NCI-H187 (cell line): ENCODE measurements around the gene SEMA3D.
A peak's percentile ranks its signal among the peaks of the same experiment; 100 is the strongest.

Experiments used
- DNase-seq, 2 experiments: peaks; one replicate each; lab custom pipeline; 2025; lab: John Stamatoyannopoulos, UW

The SEMA3D gene

DNA sequence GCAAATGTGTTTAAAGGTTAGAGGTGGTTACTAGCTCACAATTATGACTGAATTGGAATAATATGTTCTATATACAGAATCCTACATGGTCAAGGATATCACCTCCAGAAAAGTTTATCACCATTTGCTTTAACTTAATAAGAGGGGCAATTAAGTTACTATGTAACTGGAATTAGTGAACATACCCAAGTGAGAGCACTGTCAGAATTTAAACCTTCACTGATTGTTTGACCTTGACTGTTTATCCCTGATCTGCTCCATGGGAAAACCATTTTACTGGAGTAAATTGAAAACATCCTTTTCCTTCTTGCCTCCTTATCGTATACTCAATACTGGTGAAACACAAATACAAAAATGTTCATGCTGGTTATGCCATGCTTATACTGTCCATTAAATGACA, 107.4 kb downstream of the SEMA3D start:
- no peak for DNase-seq

DNA sequence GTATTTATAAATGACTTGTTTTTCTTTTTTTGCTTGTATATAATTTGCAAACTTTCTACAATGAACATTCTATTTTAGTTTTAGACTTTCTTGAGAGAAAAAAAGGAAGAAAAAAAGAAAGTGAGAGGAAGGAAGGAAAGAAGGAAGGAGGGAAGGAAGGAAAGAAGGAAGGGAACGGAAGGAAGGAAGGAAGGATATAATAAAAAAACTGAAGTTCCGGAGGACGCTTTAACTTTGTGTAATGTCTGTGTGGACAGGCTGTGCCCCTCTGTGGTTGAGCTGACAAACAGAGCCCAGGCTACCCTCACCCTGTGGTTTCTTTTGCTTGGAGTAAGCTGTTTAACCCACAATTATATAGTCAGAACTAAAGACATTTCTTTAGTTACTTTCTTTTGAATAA, 108.7 kb downstream of the SEMA3D start:
- DNase-seq = no peak

DNA sequence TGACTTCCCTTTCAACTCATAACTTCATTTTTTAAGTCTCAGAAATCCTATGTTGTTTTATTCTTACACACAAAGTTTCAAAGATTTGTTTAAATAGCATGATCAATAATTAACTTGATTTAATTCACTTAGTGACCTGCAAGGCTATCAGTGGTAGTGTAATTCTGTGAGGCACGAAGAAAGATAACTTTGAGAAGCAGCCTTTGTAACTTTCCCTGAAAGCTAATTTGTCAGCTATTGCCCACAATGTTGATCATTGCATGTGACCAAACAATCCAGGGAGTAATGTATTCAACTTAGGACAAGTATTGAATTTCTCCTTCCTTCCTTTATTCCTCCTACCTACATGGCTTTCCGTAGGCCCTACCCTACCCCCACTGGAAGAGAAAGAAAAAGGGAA, 111.0 kb downstream of the SEMA3D start:
- DNase-seq = no peak

DNA sequence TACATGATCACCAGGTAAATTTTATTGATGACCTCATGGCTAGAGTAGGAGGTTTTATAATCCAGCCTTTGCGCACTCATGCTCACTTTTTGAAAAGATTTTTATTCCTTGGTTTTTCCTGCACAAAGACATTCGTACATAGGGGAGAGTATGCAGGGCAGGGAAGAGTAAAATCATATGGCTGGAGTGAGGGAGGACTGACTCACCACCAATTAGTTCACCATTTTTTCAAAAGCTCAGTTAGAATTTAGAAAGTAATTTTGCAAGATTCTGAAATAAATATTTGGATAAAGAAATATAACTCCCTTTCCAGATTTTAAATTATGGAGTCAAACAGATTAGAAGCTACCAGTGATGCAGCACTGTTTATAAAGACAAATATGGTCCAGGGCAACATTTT, 111.9 kb downstream of the SEMA3D start:
- no peak for DNase-seq

DNA sequence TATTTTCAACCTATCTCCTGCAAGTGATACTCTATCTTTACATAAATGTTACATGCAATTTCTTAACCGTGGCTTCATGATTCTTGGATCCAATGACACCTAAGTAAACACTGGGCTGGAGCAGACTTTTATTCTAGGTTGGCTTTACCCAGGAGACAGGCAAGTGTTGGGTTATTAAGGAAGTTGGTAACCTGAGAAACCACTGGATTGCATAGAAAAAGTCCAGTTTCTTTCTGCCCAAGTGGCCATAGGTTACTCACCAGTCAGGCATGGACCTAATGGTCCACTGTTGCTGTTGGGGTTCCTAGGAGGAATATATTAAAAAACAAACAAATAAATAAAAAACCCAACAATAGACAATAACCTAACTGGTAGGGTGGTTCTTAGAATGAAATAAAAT, 112.8 kb downstream of the SEMA3D start:
- no peak for DNase-seq

DNA sequence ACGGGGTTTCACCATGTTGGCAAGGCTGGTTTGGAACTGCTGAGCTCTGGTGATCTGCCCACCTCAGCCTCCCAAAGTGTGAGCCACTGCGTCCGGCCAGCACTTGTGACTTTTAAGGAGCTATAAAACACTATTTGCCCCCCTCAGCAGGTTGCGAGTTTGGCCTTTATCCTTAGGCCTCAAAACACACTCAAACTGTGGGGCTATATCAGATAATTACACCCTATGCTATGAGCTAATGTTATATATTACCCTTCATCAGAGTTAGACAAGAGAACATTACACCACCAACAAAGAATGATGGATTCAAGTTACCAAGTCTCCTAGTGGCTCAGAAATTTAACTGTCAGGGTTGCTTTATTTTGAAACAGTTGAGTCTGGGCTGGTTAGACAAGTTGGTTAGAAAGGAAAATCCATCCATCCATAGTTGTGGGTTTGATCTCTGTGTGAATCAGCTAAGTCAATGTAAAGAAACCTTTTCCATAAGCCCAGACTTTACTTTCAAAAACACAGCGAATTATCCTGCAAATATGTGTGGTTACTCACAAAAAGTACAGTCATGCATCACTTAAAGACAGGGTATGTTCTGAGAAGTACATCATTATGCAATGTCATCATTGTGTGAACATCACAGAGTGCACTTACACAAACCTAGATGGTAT, 115.8 kb downstream of the SEMA3D start:
- no peak for DNase-seq

DNA sequence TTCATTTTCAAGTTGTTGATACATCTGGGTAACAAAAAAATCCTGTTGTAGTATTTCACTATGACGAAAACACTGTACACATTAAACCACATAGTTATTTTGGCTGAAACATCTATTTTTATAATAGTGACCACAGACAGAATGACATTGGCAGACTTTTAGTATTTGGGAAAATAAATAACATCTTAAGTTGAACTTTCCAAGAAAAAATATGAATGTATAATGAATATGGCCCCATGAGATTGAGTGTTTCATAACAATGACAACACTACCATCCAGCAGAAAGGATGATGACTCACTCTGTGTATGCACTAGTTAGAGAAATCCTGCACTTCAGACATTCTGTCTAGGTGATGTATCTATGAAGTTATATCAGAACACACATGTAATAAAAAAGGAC, 118.1 kb downstream of the SEMA3D start:
- no peak for DNase-seq

DNA sequence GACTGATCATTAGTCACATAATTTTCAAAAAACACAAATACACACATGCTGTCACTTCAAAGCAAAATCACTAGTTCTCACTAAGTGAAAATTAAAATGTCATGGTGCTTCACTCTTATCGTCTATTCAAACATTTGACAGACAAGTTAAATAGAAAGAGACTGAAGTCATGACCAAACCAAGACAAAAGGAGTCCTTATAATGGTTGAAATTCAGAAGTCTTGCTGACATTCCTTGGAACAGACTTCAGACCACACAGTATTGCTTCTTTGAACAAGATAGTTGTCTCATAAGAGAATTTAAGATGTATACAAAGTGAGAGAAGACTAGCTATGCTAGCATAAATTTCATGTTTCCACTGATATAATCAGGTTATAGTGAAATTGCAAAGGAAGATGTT, 119.5 kb downstream of the SEMA3D start:
- no peak for DNase-seq

DNA sequence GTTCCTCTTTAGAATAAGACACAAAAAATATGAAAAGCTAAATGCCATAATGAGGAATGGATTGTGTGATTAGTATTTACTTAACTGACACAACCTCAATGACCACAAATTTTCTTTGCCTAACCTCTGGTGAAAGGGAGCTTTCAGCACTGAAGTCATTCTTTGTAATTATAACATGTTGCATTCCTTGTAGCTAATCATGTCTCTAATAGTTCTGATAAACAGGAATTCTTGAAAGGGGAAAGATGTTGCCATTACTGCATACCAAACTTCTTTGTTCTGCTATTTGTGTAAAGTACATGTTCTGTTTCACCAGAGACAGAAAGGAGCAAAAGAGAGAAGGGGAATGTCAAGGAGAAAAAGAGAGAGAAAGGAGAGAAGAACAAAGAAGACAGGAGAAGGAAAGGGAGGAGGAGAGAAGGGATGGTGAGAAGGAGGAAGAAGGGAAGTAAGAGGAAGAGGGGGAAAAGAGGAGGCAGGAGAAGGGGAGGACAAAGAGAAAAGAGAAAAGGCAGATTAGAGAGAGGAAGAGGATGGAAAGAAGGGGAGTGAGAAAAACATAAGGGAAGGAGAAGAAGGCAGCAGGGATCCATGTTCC, 120.9 kb downstream of the SEMA3D start:
- no peak for DNase-seq

DNA sequence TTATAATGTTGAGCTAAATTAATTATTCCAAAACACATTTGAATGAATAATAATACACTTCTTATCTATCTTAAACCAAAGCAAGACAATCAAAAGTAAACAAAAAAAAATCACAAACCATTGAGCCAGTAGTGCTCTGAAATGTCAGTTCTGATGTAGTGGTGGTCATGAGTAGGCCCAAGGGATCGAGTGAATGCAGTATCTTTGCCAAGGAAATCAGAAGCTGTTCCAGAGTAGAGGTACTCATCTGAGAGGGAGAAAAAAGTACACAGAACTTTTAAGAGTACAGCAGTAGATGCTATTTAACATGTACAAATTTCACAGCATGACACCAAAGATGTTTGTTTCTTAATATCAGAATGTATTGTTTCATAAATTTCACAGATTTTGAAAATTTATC, 121.5 kb downstream of the SEMA3D start:
- no peak for DNase-seq

DNA sequence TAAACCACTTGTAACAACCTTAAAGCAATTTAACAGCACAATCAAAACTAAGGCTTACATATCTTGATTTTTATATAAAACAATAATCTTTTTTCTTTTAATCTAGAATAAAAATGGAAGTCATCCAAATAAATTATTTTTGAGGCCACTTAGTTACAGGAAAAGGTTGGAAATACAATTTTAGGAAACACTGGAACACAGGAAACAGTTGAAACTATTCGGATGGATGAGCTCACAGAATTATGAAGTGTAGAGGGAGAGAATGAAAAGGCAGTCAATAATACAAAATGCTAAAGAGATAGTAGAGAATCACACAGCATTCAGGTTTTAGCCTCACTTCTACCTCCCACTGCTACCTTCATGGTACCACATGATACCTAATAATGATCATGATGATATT, 124.2 kb downstream of the SEMA3D start:
- no peak for DNase-seq

DNA sequence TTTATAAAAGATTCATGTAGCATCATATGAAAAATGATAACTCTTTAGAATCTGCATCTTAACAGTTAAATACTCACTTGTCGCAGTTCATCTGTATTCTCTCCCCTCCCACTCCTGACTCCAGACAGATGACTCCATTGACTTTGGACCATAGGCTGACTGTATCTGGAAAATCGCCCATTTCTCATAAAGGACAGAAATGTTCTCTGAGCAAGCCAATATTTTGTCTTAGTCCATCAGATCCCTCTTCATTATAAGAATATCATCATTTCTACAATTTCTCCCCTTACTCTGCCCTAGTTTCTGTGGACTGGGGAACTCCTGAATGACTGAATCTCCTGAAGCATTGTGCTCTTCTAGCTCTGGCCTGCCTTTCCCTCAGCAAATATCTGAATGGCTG, 125.4 kb downstream of the SEMA3D start:
- DNase-seq = no peak

DNA sequence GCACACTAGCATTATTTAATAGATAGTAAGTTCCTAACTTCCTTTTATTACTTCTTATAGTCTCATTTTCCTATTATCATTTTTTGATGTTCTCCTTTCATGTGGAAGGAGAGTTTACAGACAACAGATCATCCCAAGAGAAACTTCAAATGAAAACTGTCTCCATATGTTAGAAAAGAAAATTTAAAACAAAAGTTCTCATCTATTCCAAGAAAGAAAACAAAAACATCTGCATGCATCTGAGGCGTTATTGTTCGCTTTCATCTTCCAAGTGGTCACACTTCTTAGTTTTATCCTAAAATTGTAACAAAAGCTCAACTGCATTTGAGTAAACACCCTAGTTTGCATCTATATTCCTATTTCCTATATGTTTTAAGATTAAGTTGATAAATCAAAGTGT, 126.2 kb downstream of the SEMA3D start:
- DNase-seq = no peak

DNA sequence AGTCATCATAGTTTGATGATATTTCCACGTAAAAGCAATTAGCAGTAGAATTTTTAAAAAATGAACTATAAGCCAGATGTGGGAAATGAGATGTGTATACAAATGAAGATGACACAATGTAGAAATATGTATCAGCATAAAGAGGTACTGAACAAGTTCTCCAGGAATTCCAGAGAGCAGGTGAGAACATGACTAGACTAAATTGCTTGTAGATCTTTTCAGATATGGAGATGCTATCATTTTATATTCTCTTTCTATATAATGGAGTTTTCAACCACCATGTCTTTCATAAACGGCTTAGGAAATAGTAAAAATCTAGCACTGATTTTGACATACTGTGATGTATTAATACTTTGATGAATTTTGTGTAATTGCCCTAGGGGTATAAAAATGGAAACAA, 130.9 kb downstream of the SEMA3D start:
- DNase-seq = no peak

DNA sequence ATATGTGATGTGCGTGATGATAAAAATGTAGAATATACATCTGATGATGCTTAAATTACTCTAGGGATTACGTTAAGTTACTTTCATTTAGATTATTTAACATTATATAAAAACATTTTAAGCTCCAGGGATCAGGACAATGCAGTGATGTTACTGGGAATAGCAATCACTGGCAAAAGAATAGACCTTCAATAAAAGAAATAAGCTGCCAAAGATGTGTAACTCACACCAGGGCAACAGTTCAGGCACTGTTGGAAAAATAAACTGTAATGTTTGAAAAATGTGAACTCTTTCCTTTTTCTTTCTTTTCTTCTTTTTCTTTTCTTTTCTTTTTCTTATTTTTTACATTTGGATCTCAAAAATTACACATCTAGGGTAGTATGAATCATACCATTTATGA, 131.7 kb downstream of the SEMA3D start:
- no peak for DNase-seq

DNA sequence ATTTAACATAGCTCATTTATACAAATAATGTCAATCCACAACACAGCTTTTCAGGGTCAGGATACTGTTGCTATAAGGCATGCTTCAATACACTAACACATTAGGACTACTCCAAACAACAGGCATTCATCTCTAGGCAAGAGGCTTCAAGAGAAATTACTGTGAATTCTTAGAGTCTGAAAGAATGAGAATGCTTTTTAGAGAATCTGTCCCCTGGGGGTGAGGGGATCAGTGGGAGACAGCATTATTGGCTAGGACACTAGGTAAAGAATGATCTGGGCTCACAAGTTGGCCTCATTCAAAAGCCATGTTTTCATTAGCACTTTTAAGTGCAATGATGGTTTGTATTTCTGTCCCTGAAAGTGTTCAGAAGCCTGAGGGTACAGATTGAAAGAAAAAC, 132.6 kb downstream of the SEMA3D start:
- no peak for DNase-seq

DNA sequence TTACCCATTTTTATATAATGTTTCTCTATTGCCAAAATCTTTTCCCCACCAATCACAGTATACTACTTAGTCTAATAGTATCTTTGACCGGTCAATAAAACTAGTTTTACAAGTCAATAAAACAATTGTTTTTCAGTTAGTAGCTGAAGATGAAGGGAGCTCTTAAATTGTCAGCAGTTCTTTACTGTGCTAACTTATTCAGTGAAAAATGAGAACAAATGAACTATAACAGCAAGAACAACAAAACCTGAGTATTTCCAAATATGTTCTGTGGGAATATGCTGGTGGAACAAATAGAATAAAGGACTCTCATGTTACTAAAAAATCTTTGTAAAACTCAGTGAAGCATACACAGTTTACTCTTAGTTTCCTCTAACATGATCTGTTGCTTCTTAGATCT, 134.0 kb downstream of the SEMA3D start:
- no peak for DNase-seq

DNA sequence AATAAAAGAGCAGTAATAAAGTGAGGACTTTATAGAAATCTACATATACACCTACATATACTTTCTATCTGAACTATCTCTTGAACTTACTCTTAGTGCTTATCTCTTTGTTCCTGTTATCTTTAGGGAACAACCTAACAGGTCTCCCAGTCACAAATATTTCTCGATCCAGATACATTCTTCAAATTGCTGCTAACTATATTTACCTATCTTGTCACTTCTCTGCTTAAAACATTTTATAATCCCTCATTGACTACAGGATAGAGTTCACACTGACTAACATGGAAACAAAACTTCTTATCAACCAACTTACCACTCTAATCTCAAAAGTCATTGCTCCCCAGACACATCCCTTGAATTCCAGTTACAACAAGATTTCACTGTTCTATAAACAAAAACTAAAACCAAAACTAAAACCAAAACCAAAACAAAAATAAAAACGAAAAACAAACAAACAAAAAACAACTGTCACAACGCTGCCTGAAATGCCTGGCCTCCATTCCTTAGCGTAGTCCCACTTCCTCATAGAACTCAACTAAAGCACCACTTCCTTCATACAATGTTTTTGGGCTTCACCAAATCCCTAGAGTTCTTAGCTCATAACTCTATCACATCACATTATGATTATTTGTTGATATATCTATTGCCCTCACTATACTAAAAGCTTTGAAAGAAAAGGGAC, 134.7 kb downstream of the SEMA3D start:
- no peak for DNase-seq

DNA sequence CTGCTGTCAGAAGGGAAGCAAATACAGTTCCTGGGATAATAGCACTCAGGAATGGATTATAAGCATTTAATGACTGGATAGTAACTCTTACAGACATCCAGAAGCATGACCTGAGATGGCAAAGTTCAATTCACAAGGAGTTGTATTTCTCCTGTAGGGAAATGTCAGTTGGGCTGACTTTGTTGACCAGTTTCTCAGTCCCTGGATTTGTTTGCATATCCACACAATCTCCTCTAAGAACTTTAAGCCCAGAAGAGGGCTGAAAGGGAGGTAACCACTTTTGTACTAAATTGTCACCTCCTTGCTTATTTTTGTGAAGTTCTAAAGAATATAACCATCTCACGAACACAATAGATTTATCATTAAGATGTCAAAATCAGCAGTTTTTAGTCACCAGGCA, 140.3 kb downstream of the SEMA3D start:
- no peak for DNase-seq

DNA sequence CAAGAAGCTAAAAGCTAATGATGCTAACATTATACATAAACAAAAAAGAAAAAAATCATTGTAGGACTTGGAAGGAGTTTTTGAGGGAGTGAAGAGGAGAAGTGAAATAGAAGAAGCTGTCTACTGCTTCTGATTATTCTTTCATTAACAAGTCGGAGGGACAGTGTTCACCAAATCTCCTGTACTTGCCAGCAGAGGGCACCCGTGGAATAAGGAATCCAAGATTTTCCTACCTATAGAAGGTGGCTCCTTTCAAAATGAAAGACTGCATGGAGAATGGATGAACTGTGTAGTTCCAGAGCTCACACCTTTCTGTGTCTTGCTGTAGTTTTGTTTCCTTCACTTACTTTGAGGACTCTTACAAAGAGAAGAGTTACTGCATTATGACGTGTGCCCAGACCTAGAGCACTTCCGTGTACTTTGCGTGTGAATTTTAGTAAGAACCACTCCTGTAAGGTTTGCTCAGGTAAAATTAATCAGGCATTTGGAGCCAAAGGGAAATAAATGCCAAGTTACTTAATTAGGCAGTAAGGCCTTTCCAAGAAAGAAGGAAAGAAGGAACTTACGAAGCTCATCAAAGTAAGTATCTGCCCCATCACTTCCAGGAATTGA, 145.1 kb downstream of the SEMA3D start:
- peak; percentile 39 to 55 for DNase-seq

DNA sequence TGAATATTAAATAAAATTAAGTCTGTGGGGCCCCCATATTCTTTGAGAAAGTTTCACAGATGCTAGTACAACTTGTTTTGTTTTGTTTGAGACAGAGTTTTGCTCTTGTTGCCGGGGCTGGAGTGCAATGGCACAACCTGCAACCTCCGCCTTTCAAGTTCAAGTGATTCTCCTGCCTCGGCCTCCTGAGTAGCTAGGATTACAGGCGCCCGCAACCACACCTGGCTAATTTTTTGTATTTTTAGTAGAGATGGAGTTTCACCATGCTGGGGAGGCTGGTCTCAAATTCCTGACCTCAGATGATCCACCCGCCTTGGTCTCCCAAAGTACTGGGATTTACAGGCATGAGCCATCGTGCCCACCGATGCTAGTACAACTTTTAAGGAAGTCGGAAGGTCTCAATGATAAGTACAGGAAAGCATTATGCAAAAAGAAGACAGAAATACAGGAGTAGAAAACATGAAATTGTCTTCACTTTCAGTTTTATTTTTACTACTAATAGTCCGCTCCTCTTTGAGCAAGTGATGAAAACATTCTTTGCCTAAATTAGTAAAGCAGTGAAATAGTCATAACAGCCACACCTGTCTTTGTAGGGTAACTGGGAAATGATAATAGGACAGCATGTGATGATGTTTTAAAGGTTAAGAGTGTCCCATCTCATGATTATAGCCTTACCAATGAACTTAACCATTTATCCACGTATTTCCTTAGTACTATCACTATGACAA, 147.5 kb downstream of the SEMA3D start:
- DNase-seq = no peak

DNA sequence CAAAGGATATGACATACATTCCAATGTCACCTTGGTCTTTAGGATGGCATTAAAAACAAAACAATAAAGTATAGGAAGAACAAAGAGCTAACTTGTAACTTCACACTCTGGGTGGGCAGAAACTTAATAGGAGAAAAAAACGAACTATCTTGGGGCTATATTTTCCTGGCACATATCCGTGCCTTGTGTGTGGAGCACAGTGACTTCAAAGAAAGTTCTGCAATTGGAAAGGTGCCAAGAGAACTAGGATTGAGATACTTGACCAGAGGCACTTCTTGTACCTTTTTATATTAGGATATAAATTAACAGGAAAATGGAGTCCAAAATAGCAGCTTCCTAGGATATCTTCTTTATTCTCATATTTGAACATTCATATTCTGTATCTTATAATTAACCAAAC, 148.4 kb downstream of the SEMA3D start:
- no peak for DNase-seq

DNA sequence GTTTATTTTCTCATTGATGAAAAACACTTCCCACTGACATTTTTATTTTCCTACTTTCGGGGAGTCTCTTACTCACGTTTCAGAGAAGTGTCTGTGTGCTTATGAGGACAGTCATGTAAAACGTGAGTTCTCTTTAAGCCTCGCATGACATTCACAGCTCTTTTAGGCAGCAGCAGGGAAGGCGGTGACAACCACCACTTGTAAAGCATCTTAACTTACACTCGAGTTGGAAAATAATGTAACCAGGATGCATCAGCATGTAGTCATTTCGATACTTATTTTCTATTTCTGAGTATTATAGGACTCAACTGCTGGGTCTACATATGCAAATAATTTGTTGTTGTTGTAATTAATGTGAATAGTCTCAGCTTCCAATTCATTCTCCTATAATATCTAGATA, 153.6 kb downstream of the SEMA3D start:
- no peak for DNase-seq
